ENCODE measurements around the gene CA4.

Gene CA4

DNA sequence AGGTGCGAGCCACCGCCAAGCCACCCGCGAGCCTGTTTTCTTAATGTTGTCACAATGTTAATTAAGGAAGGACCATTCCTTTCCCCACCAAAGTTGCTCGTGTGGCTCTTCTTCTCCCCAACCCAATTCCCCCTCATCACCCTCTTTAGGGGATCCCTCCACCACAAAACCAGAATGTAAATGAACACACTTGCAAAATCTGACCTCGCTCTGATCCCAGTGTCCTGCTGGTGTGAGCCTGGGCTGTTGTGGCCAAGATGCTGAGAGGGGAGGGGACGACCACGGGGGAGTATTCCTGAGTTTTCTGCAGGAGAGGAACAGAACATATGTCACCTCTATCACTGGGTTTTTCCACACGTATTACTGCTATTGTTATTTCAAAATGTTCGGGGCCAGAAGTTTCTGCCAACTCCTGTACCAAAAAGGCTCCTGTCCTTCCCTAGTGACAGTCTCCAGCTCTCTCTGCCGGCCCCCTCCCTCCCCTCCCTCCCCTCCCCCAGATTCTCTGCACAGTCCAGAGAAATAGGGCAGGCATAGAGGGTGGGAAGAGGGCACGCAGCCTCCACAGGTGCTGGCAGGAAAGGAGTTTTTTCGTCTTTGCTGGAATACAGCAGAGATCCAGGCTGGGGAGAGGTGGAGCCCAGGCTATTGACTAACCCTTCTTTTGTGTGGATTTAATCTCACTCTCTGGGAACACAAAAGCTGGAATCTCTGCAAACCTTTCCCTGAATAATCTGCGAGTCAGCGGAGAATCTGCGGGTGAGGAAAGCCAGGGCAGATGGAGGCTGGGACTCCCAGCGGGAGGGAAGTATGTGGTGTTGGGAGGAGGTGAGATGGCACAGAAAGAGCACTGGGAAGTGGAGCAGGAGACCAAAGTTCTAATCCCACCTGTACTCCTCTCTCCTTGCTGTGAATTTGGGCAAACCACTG is 4.5 kb upstream of the CA4 start:
- Histone ChIP-seq H3K9me3 (ENCODE audit: control insufficient read depth, insufficient read depth, low read depth, low read length) (no peaks in the 10 kb centered on the region), H3K27ac (ENCODE audit: extremely low read depth, low read depth, low read length) (no peak overlapping the region), H3K4me3 (ENCODE audit: low read depth, low read length) (no peak overlapping the region), H3K4me1 (ENCODE audit: control insufficient read depth, insufficient read depth, low read length) (peaks cover 4% of the 10 kb centered on the region), H3K36me3 (ENCODE audit: control insufficient read depth in 2 of 2, insufficient read depth in 1 of 2, low read length in 2 of 2) (no peaks in the 10 kb centered on the region)
- CTCF ChIA-PET: interaction anchor here (0.6 kb wide), 1 partner anchor 245 kb away, joined by 4 read pairs; no protein-coding TSS in a partner anchor
- POLR2A ChIA-PET: no interaction called here
- TF ChIP-seq, protein P1, sequence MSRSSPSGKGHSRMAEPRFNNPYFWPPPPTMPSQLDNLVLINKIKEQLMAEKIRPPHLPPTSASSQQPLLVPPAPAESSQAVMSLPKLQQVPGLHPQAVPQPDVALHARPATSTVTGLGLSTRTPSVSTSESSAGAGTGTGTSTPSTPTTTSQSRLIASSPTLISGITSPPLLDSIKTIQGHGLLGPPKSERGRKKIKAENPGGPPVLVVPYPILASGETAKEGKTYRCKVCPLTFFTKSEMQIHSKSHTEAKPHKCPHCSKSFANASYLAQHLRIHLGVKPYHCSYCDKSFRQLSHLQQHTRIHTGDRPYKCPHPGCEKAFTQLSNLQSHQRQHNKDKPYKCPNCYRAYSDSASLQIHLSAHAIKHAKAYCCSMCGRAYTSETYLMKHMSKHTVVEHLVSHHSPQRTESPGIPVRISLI (tag by site-specific recombination; IDR thresholded peaks at IDR 0.05): no peak
- TF ChIP-seq, protein P2, sequence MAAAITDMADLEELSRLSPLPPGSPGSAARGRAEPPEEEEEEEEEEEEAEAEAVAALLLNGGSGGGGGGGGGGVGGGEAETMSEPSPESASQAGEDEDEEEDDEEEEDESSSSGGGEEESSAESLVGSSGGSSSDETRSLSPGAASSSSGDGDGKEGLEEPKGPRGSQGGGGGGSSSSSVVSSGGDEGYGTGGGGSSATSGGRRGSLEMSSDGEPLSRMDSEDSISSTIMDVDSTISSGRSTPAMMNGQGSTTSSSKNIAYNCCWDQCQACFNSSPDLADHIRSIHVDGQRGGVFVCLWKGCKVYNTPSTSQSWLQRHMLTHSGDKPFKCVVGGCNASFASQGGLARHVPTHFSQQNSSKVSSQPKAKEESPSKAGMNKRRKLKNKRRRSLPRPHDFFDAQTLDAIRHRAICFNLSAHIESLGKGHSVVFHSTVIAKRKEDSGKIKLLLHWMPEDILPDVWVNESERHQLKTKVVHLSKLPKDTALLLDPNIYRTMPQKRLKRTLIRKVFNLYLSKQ (tag by site-specific recombination; IDR thresholded peaks at IDR 0.05; ENCODE audit: borderline replicate concordance): no peak
- no peak for TF ChIP-seq ZBTB21 (tag by site-specific recombination; IDR thresholded peaks at IDR 0.05)
- TF ChIP-seq ZBTB20 (tag by site-specific recombination; IDR thresholded peaks at IDR 0.05): no peak
- no peak for TF ChIP-seq ZNF174 (tag by site-specific recombination; IDR thresholded peaks at IDR 0.05)
- 0 out of 2 replicates have a peak, but pooled peaks have one; percentile 16 for TF ChIP-seq SCRT2 (tag by site-specific recombination; IDR thresholded peaks at IDR 0.05)
- no peak for TF ChIP-seq TCF7L2 (IDR thresholded peaks at IDR 0.05; ENCODE audit: borderline replicate concordance, low read depth, low read length)

DNA sequence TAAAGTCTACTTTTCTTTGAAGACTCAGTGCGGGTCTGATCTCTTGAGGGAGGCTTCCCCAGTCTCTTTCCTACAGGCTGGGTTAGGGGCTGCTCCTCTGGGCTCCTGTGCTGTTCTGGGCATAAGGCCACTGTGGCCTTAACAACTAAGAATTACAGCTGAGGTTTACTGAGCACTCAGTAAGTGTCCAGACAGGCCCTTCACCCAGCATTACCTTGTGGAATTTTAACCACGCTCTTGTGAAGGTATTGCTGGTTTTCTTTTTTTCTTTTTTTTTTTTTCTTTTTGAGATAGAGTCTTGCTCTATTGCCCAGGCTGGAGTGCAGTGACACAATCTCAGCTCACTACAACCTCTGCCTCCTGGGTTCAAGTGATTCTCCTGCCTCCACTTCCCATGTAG is 3.6 kb upstream of the CA4 start:
- H3K4me1 ChIP-seq (ENCODE audit: control insufficient read depth, insufficient read depth, low read length): peaks cover 4% of the 10 kb centered on the region
- no peak overlapping the region for H3K4me3 ChIP-seq (ENCODE audit: low read depth, low read length)
- no peak overlapping the region for H3K27ac ChIP-seq (ENCODE audit: extremely low read depth, low read depth, low read length)
- no peak for TF ChIP-seq ZBTB8A (tag by site-specific recombination; IDR thresholded peaks at IDR 0.05)
- TF ChIP-seq ZNF121 (tag by site-specific recombination; IDR thresholded peaks at IDR 0.05): peak; percentile 69
- no peaks in the 10 kb centered on the region for H3K9me3 ChIP-seq (ENCODE audit: control insufficient read depth, insufficient read depth, low read depth, low read length)
- ChIA-PET POLR2A (interaction anchor here (0.6 kb wide), 1 partner anchor 58 kb away, joined by 3 read pairs; no protein-coding TSS in a partner anchor), CTCF (interaction anchor here (0.6 to 1.5 kb wide), 3 partner anchors 16 to 83 kb away, joined by 3 to 4 read pairs (median 4); no protein-coding TSS in a partner anchor)
- H3K36me3 ChIP-seq (ENCODE audit: control insufficient read depth in 2 of 2, insufficient read depth in 1 of 2, low read length in 2 of 2): no peaks in the 10 kb centered on the region

DNA sequence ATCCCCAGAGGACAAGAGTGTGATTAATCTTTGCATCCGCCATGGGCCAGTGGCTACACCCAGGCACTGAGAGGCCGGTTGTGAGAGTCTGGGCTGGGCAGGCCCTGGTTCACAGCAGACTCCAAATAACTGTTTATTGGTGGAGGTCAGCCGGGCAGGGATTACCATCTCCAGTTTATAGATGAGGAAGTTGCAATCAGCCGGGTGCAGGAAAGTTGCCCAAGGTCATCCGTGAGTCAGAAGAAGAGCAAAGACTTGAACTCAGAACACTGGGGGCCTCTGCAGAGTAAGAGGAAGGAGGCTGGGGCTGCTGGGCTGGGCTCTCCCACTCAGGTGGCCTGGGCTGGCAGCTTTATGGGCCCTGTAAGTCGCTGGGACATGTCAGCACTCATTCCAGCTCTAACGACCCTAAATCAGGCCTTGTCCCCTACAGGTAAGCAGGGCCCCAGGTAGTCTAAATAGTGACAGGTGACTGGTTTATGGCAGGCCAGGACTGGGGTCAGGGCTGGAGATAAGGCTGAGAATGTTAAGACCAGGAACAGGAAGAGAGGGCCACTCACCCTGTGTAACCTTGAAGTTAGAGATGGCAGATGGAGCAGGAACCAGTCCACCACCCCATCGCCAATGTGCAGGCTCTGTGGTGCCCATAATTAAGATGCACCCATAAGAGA is 2.1 kb upstream of the CA4 start:
- ChIA-PET POLR2A (no interaction called here), CTCF (interaction anchor here (0.6 to 1.5 kb wide), 3 partner anchors 28 to 503 kb away, joined by 3 to 4 read pairs (median 4); no protein-coding TSS in a partner anchor)
- Histone ChIP-seq H3K4me1 (ENCODE audit: control insufficient read depth, insufficient read depth, low read length) (no peaks in the 10 kb centered on the region; the same call in 1 of the 2 replicates), H3K4me3 (ENCODE audit: low read depth, low read length) (no peak overlapping the region), H3K9me3 (ENCODE audit: control insufficient read depth, insufficient read depth, low read depth, low read length) (no peaks in the 10 kb centered on the region), H3K36me3 (ENCODE audit: control insufficient read depth in 2 of 2, insufficient read depth in 1 of 2, low read length in 2 of 2) (no peaks in the 10 kb centered on the region), H3K27ac (ENCODE audit: extremely low read depth, low read depth, low read length) (no peak overlapping the region)
- TF ChIP-seq, protein P3, sequence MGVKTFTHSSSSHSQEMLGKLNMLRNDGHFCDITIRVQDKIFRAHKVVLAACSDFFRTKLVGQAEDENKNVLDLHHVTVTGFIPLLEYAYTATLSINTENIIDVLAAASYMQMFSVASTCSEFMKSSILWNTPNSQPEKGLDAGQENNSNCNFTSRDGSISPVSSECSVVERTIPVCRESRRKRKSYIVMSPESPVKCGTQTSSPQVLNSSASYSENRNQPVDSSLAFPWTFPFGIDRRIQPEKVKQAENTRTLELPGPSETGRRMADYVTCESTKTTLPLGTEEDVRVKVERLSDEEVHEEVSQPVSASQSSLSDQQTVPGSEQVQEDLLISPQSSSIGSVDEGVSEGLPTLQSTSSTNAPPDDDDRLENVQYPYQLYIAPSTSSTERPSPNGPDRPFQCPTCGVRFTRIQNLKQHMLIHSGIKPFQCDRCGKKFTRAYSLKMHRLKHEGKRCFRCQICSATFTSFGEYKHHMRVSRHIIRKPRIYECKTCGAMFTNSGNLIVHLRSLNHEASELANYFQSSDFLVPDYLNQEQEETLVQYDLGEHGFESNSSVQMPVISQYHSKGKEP (tag by site-specific recombination; IDR thresholded peaks at IDR 0.05): no peak
- no peak for TF ChIP-seq PRDM1 (tag by site-specific recombination; IDR thresholded peaks at IDR 0.05)
- TF ChIP-seq, protein P4, sequence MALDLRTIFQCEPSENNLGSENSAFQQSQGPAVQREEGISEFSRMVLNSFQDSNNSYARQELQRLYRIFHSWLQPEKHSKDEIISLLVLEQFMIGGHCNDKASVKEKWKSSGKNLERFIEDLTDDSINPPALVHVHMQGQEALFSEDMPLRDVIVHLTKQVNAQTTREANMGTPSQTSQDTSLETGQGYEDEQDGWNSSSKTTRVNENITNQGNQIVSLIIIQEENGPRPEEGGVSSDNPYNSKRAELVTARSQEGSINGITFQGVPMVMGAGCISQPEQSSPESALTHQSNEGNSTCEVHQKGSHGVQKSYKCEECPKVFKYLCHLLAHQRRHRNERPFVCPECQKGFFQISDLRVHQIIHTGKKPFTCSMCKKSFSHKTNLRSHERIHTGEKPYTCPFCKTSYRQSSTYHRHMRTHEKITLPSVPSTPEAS (tag by site-specific recombination; IDR thresholded peaks at IDR 0.05): no peak
- TF ChIP-seq MEIS1 (CRISPR knock-in tag; IDR thresholded peaks at IDR 0.05; ENCODE audit: borderline replicate concordance): no peak
- no peak for TF ChIP-seq ZSCAN23 (tag by site-specific recombination; IDR thresholded peaks at IDR 0.05)
- no peak for TF ChIP-seq KLF9 (tag by site-specific recombination; IDR thresholded peaks at IDR 0.05; ENCODE audit: low read depth)
- TF ChIP-seq, protein P5, sequence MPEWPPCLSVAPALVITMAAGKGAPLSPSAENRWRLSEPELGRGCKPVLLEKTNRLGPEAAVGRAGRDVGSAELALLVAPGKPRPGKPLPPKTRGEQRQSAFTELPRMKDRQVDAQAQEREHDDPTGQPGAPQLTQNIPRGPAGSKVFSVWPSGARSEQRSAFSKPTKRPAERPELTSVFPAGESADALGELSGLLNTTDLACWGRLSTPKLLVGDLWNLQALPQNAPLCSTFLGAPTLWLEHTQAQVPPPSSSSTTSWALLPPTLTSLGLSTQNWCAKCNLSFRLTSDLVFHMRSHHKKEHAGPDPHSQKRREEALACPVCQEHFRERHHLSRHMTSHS (tag by site-specific recombination; IDR thresholded peaks at IDR 0.05): no peak
- no peak for TF ChIP-seq HOXA7 (CRISPR knock-in tag; IDR thresholded peaks at IDR 0.05; ENCODE audit: borderline replicate concordance)
- TF ChIP-seq ZNF707 (tag by site-specific recombination; IDR thresholded peaks at IDR 0.05): no peak
- TF ChIP-seq ZNF211 (tag by site-specific recombination; IDR thresholded peaks at IDR 0.05; ENCODE audit: low read depth): no peak
- TF ChIP-seq ZNF610 (tag by site-specific recombination; IDR thresholded peaks at IDR 0.05; ENCODE audit: borderline replicate concordance): no peak

All from HEK293 (cell line).